ENCODE data around the gene DNASE1L1.

DNASE1L1 gene

DNA sequence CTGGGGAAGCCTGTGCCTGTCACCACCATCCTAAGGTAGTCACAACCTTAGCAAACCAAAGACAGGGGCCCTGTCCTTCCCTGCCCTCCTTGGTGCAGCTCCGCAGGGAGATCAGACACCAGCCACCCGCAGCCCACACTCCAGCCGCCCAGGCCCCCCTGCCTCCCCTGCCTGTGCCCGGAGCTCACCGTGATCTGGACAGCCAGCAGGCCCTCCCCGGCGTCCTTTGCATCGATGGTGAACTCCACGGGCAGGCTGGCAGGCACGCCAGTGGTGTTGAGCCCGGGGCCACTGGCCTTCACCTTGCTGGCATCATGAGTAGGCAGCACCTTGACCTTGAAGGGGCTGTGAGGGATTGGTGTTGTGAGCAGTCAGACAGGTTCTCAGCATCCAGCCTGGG, 51.0 kb downstream of the DNASE1L1 start:
- H3K9ac ChIP-seq (ENCODE audit: low read length) = no peak overlapping the region
- H3K4me3 ChIP-seq (ENCODE audit: low read depth, low read length, poor library complexity, severe bottlenecking) = no peak overlapping the region
- no peak overlapping the region for H3K27ac ChIP-seq (ENCODE audit: low read depth, low read length, poor library complexity, severe bottlenecking)
- no peaks in the 10 kb centered on the region for H3K4me1 ChIP-seq (ENCODE audit: insufficient read depth, low read length, severe bottlenecking)
- H3K27me3 ChIP-seq (ENCODE audit: insufficient read depth, low read length) = no peaks in the 10 kb centered on the region
- H2AFZ ChIP-seq (ENCODE audit: low read length) = no peak overlapping the region
- H4K20me1 ChIP-seq (ENCODE audit: insufficient read depth, low read length) = no peaks in the 10 kb centered on the region
- no peak for TF ChIP-seq EZH2 (IDR thresholded peaks at IDR 0.05; ENCODE audit: borderline replicate concordance, low read length)
- TF ChIP-seq, protein P1, sequence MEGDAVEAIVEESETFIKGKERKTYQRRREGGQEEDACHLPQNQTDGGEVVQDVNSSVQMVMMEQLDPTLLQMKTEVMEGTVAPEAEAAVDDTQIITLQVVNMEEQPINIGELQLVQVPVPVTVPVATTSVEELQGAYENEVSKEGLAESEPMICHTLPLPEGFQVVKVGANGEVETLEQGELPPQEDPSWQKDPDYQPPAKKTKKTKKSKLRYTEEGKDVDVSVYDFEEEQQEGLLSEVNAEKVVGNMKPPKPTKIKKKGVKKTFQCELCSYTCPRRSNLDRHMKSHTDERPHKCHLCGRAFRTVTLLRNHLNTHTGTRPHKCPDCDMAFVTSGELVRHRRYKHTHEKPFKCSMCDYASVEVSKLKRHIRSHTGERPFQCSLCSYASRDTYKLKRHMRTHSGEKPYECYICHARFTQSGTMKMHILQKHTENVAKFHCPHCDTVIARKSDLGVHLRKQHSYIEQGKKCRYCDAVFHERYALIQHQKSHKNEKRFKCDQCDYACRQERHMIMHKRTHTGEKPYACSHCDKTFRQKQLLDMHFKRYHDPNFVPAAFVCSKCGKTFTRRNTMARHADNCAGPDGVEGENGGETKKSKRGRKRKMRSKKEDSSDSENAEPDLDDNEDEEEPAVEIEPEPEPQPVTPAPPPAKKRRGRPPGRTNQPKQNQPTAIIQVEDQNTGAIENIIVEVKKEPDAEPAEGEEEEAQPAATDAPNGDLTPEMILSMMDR (IDR thresholded peaks at IDR 0.05; ENCODE audit: low read length) = no peak
- H3K36me3 ChIP-seq (ENCODE audit: insufficient read depth, low read length) = peaks cover 44% of the 10 kb centered on the region
- H3K9me3 ChIP-seq (ENCODE audit: low read length) = no peaks in the 10 kb centered on the region
- no peak overlapping the region for H3K4me2 ChIP-seq (ENCODE audit: low read length)
- H3F3A ChIP-seq (ENCODE audit: insufficient read depth, low read length) = no peaks in the 10 kb centered on the region
- no peaks in the 10 kb centered on the region for H3K79me2 ChIP-seq (ENCODE audit: insufficient read depth, low read length)
- H3K9me2 ChIP-seq (ENCODE audit: low read depth, low read length) = no peaks in the 10 kb centered on the region

DNA sequence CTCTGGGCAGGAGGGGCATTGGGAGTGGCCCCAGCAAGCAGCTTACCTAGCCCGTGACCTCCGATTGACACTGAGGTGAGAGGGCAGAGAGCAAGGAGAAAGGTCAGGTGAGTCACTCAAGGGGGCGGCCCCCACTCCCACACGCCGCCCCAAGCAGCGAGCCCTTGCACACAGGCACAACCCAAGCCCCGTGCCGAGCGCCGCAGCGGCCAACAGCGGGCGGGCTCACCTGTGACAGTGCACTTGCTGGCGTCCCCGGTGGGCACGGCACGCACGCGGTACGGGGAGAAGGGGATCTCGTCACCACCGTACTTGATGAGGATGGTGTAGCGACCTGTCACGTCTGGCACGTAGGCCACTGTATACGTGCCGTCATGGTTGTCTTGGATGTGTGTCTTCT, 51.8 kb downstream of the DNASE1L1 start:
- H3F3A ChIP-seq (ENCODE audit: insufficient read depth, low read length) = no peaks in the 10 kb centered on the region
- no peak overlapping the region for H2AFZ ChIP-seq (ENCODE audit: low read length)
- H3K9me2 ChIP-seq (ENCODE audit: low read depth, low read length) = no peaks in the 10 kb centered on the region
- no peaks in the 10 kb centered on the region for H3K27me3 ChIP-seq (ENCODE audit: insufficient read depth, low read length)
- no peak overlapping the region for H3K4me2 ChIP-seq (ENCODE audit: low read length)
- H3K79me2 ChIP-seq (ENCODE audit: insufficient read depth, low read length) = no peaks in the 10 kb centered on the region
- H3K27ac ChIP-seq (ENCODE audit: low read depth, low read length, poor library complexity, severe bottlenecking) = no peak overlapping the region
- no peak for TF ChIP-seq EZH2 (IDR thresholded peaks at IDR 0.05; ENCODE audit: borderline replicate concordance, low read length)
- TF ChIP-seq, protein P1 (IDR thresholded peaks at IDR 0.05; ENCODE audit: low read length) = no peak
- no peak overlapping the region for H3K4me3 ChIP-seq (ENCODE audit: low read depth, low read length, poor library complexity, severe bottlenecking)
- no peaks in the 10 kb centered on the region for H3K4me1 ChIP-seq (ENCODE audit: insufficient read depth, low read length, severe bottlenecking)
- no peaks in the 10 kb centered on the region for H4K20me1 ChIP-seq (ENCODE audit: insufficient read depth, low read length)
- no peaks in the 10 kb centered on the region for H3K9me3 ChIP-seq (ENCODE audit: low read length)
- no peak overlapping the region for H3K9ac ChIP-seq (ENCODE audit: low read length)
- H3K36me3 ChIP-seq (ENCODE audit: insufficient read depth, low read length) = peaks cover 45% of the 10 kb centered on the region

DNA sequence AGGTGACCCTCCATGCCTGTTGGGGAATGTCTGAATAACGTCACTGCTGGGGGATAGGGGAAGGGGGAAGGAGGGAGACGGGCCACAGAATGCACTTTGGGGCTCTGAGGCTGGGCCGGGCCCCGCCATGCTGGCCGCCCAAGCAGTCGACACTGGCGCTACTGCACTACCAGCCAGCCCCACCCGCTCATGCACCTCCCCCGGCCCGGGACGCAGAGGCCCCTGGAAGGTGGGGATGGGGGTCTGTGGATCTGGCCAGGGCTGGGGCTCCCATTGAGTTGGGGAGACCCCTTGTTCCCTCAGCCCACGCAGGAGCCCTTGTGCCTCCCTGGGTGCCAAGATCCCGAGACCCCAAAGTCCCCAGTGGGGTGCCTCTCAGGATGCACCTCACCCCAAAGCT, 52.5 kb downstream of the DNASE1L1 start:
- Histone ChIP-seq H3K9me2 (ENCODE audit: low read depth, low read length) (no peaks in the 10 kb centered on the region), H3K9ac (ENCODE audit: low read length) (no peak overlapping the region), H3K79me2 (ENCODE audit: insufficient read depth, low read length) (no peaks in the 10 kb centered on the region), H3K4me2 (ENCODE audit: low read length) (no peak overlapping the region), H3K27ac (ENCODE audit: low read depth, low read length, poor library complexity, severe bottlenecking) (no peak overlapping the region), H3K4me3 (ENCODE audit: low read depth, low read length, poor library complexity, severe bottlenecking) (no peak overlapping the region), H3K36me3 (ENCODE audit: insufficient read depth, low read length) (peaks cover 45% of the 10 kb centered on the region), H3K4me1 (ENCODE audit: insufficient read depth, low read length, severe bottlenecking) (no peaks in the 10 kb centered on the region), H3K9me3 (ENCODE audit: low read length) (no peaks in the 10 kb centered on the region), H4K20me1 (ENCODE audit: insufficient read depth, low read length) (no peaks in the 10 kb centered on the region), H3K27me3 (ENCODE audit: insufficient read depth, low read length) (no peaks in the 10 kb centered on the region), H2AFZ (ENCODE audit: low read length) (no peak overlapping the region), H3F3A (ENCODE audit: insufficient read depth, low read length) (no peaks in the 10 kb centered on the region)
- no peak for TF ChIP-seq EZH2 (IDR thresholded peaks at IDR 0.05; ENCODE audit: borderline replicate concordance, low read length)
- TF ChIP-seq, protein P1 (IDR thresholded peaks at IDR 0.05; ENCODE audit: low read length) = no peak

Data from OCI-LY1 (cell line).